Astrocyte (in vitro differentiated cells and primary cell): Measurements from ENCODE around the gene CHMP3. TPM values are rescaled to one million over a fixed set of nuclear protein-coding genes. Genes with fewer than 3 reads are reported as not detected.

Source experiments
- DNase-seq: peaks from one replicate; pipeline ENCODE4 v3.0.0-alpha.2; 2010; ENCODE audit warnings: low read depth
- FAIRE-seq: peaks from 2 replicates; lab custom pipeline; 2011; peaks lifted over from hg19 to GRCh38; lab: Jason Lieb, UNC
- H2AFZ ChIP-seq: 2 replicates; pipeline ENCODE4 v1.6.0; 2012; ENCODE audit warnings: low read depth, low read length, inconsistent platforms
- H3K27ac ChIP-seq: 2 replicates; pipeline ENCODE4 v1.5.1; 2011; ENCODE audit warnings: low read depth, low read length, inconsistent platforms
- H3K27me3 ChIP-seq: 2 replicates; pipeline ENCODE4 v1.6.0; 2011; ENCODE audit warnings: low read length, inconsistent platforms; ENCODE audit not compliant: insufficient read depth
- H3K36me3 ChIP-seq: 2 replicates; pipeline ENCODE4 v1.5.1; 2011; ENCODE audit warnings: low read length, inconsistent platforms; ENCODE audit not compliant: insufficient read depth
- H3K4me1 ChIP-seq: 2 replicates; pipeline ENCODE4 v1.5.1; 2011; ENCODE audit warnings: low read length, inconsistent platforms; ENCODE audit not compliant: insufficient read depth
- H3K4me2 ChIP-seq: 2 replicates; pipeline ENCODE4 v1.6.0; 2012; ENCODE audit warnings: low read length, inconsistent platforms
- H3K4me3 ChIP-seq: 2 replicates; pipeline ENCODE4 v1.5.1; 2011; ENCODE audit warnings: low read depth, mild to moderate bottlenecking, low read length, inconsistent platforms; ENCODE audit not compliant: insufficient read depth
- H3K79me2 ChIP-seq: 2 replicates; pipeline ENCODE4 v1.6.0; 2012; ENCODE audit warnings: mild to moderate bottlenecking, low read length, inconsistent platforms; ENCODE audit not compliant: insufficient read depth
- H3K9ac ChIP-seq: 2 replicates; pipeline ENCODE4 v1.6.0; 2012; ENCODE audit warnings: mild to moderate bottlenecking, low read length, inconsistent platforms
- H3K9me3 ChIP-seq: 2 replicates; pipeline ENCODE4 v1.5.1; 2012; ENCODE audit warnings: low read depth, mild to moderate bottlenecking, low read length, inconsistent platforms; ENCODE audit not compliant: insufficient read depth
- H4K20me1 ChIP-seq: 2 replicates; pipeline ENCODE4 v1.6.0; 2012; ENCODE audit warnings: low read length, inconsistent platforms; ENCODE audit not compliant: insufficient read depth
- H3K27ac Mint-ChIP-seq: one replicate; pipeline ENCODE4 v1.8.0; 2021; ENCODE audit warnings: mild to moderate bottlenecking, mixed read lengths; ENCODE audit not compliant: unreplicated experiment
- H3K27me3 Mint-ChIP-seq: one replicate; pipeline ENCODE4 v1.8.0; 2021; ENCODE audit warnings: low read depth, mixed read lengths; ENCODE audit not compliant: unreplicated experiment
- H3K36me3 Mint-ChIP-seq: one replicate; pipeline ENCODE4 v1.8.0; 2021; ENCODE audit warnings: low read depth, mixed read lengths; ENCODE audit not compliant: unreplicated experiment
- H3K4me1 Mint-ChIP-seq: one replicate; pipeline ENCODE4 v1.8.0; 2021; ENCODE audit warnings: low read depth, mixed read lengths; ENCODE audit not compliant: unreplicated experiment
- H3K4me3 Mint-ChIP-seq: one replicate; pipeline ENCODE4 v1.8.0; 2021; ENCODE audit warnings: mild to moderate bottlenecking, moderate library complexity, mixed read lengths; ENCODE audit not compliant: unreplicated experiment
- H3K9me3 Mint-ChIP-seq: one replicate; pipeline ENCODE4 v1.8.0; 2021; ENCODE audit warnings: mild to moderate bottlenecking, mixed read lengths; ENCODE audit not compliant: unreplicated experiment
- EZH2 ChIP-seq: IDR thresholded peaks from 2 replicates; pipeline ENCODE4 v1.6.1; 2012; ENCODE audit warnings: mild to moderate bottlenecking, low read length, inconsistent platforms; ENCODE audit not compliant: insufficient read depth
- total RNA-seq: library from RNA; stranded (reverse); gene quantifications from 2 replicates; pipeline ENCODE4 v1.2.1, GENCODE V29; 2021
- TF ChIP-seq, protein P1 (sequence below): IDR thresholded peaks from 2 replicates; pipeline ENCODE4 v1.5.1; 2011; ENCODE audit warnings: low read depth, mild to moderate bottlenecking, inconsistent platforms, low read length, moderate library complexity; ENCODE audit not compliant: insufficient read depth

CHMP3 gene
- total RNA-seq, 1 donor from 2014 or later = 91.0 TPM

DNA sequence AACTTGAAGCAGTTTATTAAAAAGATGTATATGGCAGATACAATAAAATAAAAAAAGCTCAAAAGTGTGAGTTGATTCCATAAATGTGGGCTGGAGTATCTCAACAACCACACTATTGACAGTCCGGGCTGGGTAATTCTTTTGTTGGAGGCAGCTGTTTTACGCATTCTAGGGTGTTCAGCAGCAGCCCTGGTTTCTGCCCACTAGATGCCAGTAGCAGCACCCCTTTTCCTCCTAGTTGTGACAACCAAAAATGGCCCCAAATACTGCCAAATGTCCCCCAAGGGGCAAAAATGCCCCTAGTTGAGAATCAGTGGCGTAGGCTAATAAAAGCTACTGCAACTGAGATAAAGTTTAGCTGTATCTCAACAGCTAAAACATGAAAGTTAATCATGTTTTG lies 44.8 kb downstream of the CHMP3 start:
- H3K36me3 ChIP-seq = no peaks in the 10 kb centered on the region
- no peak overlapping the region for H3K9ac ChIP-seq
- no peak overlapping the region for H2AFZ ChIP-seq
- H3K4me3 ChIP-seq = no peak overlapping the region
- H3K36me3 Mint-ChIP-seq = peaks cover 7% of the 10 kb centered on the region
- H3K27me3 Mint-ChIP-seq = no peaks in the 10 kb centered on the region
- TF ChIP-seq, protein P1, sequence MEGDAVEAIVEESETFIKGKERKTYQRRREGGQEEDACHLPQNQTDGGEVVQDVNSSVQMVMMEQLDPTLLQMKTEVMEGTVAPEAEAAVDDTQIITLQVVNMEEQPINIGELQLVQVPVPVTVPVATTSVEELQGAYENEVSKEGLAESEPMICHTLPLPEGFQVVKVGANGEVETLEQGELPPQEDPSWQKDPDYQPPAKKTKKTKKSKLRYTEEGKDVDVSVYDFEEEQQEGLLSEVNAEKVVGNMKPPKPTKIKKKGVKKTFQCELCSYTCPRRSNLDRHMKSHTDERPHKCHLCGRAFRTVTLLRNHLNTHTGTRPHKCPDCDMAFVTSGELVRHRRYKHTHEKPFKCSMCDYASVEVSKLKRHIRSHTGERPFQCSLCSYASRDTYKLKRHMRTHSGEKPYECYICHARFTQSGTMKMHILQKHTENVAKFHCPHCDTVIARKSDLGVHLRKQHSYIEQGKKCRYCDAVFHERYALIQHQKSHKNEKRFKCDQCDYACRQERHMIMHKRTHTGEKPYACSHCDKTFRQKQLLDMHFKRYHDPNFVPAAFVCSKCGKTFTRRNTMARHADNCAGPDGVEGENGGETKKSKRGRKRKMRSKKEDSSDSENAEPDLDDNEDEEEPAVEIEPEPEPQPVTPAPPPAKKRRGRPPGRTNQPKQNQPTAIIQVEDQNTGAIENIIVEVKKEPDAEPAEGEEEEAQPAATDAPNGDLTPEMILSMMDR = peak; percentile 8
- no peak for TF ChIP-seq EZH2
- H3K27me3 ChIP-seq = no peaks in the 10 kb centered on the region
- FAIRE-seq = no peak
- no peaks in the 10 kb centered on the region for H3K9me3 ChIP-seq
- DNase-seq = no peak
- H3K79me2 ChIP-seq = no peaks in the 10 kb centered on the region
- H3K27ac ChIP-seq = no peak overlapping the region
- no peaks in the 10 kb centered on the region for H3K4me1 Mint-ChIP-seq
- no peaks in the 10 kb centered on the region for H3K4me1 ChIP-seq
- H3K4me2 ChIP-seq = no peak overlapping the region
- H3K27ac Mint-ChIP-seq = peak overlapping the region; percentile 21
- peaks cover 5% of the 10 kb centered on the region for H4K20me1 ChIP-seq
- H3K4me3 Mint-ChIP-seq = no peak overlapping the region
- H3K9me3 Mint-ChIP-seq = peaks cover 5% of the 10 kb centered on the region

DNA sequence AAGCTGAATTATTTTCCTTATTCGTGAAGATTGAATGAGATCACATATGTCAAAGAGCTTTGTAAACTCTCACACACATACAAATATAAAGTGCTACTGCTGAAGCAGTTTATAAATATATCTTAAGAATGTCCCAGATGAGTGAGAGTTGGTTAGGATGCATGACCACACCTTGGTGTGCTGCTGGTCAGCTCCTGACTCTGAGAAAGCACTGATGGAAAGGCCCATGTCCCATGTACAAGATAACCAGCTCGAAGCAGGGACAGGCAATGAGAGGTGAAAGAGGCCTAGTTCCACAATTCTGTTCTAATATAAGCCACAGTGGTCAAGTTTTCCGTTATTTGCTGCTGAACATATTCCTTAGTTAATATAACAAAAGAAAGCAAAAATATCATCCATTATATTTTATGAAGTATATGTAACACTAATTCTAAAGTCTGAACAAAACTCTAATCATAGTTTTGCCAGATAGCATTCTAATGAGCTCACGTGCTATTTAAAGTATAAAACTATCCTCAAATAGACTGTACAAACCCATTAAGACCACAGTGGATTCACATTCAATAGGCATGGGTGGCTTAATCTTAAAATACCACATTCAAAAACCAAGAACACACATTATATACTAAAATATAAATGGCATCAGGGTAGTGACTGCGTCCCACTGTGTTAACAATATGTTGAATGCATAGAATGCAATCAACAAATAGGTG lies 49.1 kb downstream of the CHMP3 start:
- peaks cover 5% of the 10 kb centered on the region for H3K36me3 ChIP-seq
- no peaks in the 10 kb centered on the region for H3K4me1 ChIP-seq
- FAIRE-seq = no peak
- no peaks in the 10 kb centered on the region for H3K79me2 ChIP-seq
- no peaks in the 10 kb centered on the region for H3K9me3 ChIP-seq
- no peak for DNase-seq
- Mint-ChIP-seq H3K36me3 (peaks cover 8% of the 10 kb centered on the region), H3K27me3 (no peaks in the 10 kb centered on the region), H3K27ac (no peak overlapping the region), H3K4me3 (no peak overlapping the region), H3K9me3 (no peaks in the 10 kb centered on the region), H3K4me1 (peaks cover 3% of the 10 kb centered on the region)
- H3K27me3 ChIP-seq = no peaks in the 10 kb centered on the region
- H3K9ac ChIP-seq = no peak overlapping the region
- H3K4me2 ChIP-seq = no peak overlapping the region
- TF ChIP-seq EZH2 = no peak
- TF ChIP-seq, protein P1 = no peak
- no peak overlapping the region for H2AFZ ChIP-seq
- H4K20me1 ChIP-seq = peaks cover 5% of the 10 kb centered on the region
- H3K27ac ChIP-seq = no peak overlapping the region
- no peak overlapping the region for H3K4me3 ChIP-seq

DNA sequence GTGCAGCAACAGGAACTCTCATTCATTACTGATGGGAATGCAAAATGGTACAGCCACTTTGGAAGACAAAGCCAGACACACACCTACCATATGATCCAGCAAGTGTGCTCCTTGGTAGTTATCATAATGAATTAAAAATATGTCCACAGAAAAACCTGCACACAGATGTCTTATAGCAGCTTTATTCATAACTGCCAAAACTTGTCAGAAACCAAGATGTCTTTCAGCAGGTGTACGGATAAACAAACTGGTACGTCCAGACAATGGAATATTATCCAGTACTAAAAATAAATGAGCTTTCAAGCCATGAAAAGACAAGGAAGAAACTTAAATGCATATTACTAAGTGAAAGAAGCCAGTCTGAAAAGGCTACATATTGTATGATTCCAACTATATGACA lies 50.4 kb downstream of the CHMP3 start:
- Histone ChIP-seq H4K20me1 (peaks cover 9% of the 10 kb centered on the region), H3K4me3 (no peak overlapping the region), H3K9me3 (no peaks in the 10 kb centered on the region), H3K27me3 (no peaks in the 10 kb centered on the region), H3K36me3 (peaks cover 8% of the 10 kb centered on the region), H3K4me1 (no peaks in the 10 kb centered on the region), H3K27ac (no peak overlapping the region), H3K79me2 (no peaks in the 10 kb centered on the region), H2AFZ (no peak overlapping the region), H3K9ac (no peak overlapping the region), H3K4me2 (no peak overlapping the region)
- no peak overlapping the region for H3K27ac Mint-ChIP-seq
- no peaks in the 10 kb centered on the region for H3K9me3 Mint-ChIP-seq
- peaks cover 15% of the 10 kb centered on the region for H3K36me3 Mint-ChIP-seq
- H3K4me3 Mint-ChIP-seq = no peak overlapping the region
- TF ChIP-seq EZH2 = no peak
- TF ChIP-seq, protein P1 = no peak
- H3K27me3 Mint-ChIP-seq = no peaks in the 10 kb centered on the region
- H3K4me1 Mint-ChIP-seq = peaks cover 10% of the 10 kb centered on the region
- no peak for DNase-seq
- no peak for FAIRE-seq
